HG03520 (cell line): Measurements from ENCODE around the gene TSHZ2.
A peak's percentile ranks its signal among the peaks of the same experiment; 100 is the strongest.

Source experiments
- ATAC-seq: cut with Tn5 transposase; IDR thresholded peaks from one replicate; pipeline ENCODE4 v1.9.1; 2021; ENCODE audit warnings: mild to moderate bottlenecking, moderate library complexity; ENCODE audit not compliant: unreplicated experiment

TSHZ2 gene

DNA sequence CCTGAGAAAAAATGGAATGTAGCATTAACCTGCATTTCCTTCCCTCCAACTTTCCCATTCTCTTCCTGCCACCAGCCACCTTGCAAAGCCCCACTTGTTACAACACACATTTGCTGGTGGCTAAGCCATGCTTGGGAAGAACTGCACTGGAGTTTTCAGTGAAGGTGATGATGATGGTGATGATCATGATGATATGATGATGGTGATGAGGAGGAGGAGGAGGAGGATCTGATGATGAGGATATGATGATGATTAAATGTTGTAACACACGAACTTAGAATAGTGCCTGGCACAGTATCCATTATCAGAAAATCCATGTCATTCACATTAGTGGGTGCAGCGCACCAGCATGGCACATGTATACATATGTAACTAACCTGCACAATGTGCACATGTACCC is 297.2 kb downstream of the TSHZ2 start:
- ATAC-seq = no peak

DNA sequence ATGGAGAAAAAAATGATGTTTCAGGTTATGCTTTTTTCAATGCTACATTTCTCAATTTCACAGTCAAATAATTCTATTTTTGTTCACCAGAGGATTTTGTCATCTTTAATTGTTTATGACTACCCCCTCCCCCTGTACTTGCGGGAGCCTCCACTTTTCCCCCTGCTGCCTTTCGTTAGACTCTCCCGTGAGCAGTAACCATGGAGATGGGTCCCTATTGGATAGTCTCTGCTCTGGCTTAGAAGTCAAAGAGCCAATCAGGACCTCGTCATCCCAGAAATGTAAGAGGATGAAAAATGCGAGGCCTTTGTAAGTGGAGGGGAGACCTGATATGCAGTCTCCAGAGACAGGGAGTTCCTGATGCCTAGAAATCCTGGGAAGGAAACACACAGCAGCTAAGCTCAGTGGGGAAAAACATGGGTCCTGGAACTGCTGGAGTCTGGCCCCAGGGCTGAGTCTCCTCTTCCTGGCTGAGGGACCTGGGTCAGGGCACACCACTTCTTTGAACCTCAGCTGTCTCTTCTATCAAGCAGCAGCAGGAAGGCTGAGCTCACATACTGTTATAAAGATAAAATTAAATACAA is 298.7 kb downstream of the TSHZ2 start:
- ATAC-seq = no peak

DNA sequence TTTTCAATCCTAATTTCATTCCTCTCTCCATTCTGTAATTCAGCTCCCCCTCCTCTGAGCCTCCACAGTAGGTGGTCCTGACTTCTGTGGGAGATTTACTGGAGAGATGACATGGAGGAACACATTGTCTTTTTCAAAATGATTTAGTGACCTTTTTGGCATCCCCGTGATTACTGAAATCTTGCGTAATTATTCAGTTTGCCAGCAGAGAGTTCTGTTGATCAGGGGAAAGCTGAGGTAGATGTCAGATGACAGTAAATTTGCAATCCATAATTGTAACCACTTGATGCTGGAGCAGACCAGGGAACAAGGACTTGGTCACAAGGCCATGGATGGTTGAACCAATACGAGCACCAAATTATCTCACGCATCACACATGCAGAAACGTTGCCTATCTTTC is 302.2 kb downstream of the TSHZ2 start:
- ATAC-seq = no peak

DNA sequence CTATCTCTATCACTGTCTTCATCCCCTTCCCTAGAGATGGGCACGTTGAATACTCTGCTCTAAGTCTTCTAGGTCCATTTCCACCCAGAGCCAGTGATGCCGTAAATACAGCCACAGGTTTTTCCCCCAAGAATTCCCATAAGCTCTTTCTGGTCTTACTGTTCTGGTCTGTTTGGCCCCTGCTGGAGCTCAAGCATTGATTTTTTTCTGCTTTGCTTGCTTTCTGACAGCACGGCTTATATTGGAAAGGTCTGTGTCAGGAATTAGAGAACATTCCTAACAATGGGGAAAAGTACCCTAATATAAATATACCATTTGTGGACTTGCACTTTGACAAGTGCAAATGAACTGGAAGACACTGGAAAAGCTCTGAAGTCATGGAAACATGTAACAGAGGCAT is 302.6 kb downstream of the TSHZ2 start:
- no peak for ATAC-seq

DNA sequence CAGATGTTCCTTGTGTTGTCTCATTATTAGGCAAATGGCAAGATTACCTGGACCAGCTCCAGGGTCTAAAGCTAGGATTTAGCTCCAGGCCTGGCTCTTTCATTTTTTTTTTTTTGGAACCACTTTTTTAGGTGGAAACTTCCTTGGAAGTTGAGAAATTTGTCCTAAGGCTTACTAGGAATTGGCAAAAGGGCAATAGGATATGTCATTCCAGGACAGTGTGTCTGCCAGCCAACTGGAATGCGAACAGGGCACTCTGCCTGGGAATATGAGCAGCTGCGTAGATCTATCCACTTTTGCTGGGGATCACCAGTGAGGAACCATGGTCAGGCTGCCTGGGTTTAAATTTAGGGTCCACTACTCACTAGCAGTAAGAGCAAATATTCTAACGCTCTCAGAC is 304.0 kb downstream of the TSHZ2 start:
- ATAC-seq = no peak

DNA sequence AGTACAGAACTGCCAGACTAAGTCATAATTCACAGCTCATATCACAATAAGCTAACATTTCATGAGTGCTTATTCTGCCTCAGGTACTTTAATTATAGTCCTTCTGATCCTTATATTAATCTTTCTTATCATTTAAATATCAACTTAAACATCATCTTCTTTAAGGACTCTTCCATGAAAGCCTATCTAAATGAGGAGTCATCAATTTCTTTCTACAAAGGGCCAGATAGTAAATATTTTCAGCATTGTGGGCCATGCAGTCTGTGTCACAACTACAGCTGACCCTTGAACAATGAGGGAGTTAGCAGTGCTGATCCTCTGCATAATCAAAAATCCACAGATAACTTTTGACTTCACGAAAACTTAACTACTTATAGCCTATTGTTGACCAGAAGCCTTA is 306.4 kb downstream of the TSHZ2 start:
- ATAC-seq = no peak

DNA sequence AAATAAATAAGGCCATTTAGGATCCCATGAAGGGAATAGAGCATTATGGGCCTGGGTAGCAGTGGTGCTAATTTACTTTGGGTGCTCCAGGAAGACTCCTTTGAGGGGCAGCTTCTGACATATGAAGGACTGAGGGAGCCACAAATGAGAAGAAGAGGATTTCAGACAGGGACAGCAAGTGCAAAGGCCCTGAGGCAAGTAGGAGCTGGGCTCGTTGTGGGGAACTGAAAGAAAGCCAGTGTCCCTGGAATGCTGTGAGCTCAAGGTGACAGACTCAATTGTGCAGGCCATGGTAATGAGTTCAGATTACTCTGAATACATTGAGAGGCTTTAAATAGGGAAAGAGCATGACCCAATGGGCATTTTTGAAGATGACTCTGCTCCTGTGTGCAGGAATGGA is 307.6 kb downstream of the TSHZ2 start:
- ATAC-seq = no peak

DNA sequence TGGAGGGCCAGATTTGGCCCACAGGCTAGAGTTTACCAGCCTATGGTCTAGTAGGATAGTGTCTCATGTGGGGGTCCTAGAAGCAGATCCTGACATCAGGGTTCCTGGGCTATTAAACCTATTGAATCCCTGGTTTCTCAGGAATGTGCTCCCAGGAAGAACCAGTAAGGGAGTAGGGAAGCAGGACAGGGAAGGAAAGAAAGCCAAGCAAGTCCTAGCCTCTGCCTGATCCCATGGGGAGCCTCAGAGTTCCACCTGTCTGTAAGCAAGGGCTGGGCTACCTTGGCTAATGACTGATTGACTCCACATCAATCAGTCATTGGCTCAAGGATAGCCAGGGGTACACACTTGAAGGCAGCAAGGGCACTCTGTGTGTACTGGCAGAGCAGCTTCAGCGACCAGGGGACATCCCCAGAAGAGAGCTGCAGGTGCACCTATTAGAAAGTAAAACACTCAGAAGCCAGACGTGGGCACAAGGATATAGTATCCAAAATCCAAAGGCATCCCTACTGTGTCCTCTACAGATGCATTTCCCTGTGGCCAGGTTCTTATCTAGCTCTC is 309.5 kb downstream of the TSHZ2 start:
- no peak for ATAC-seq

DNA sequence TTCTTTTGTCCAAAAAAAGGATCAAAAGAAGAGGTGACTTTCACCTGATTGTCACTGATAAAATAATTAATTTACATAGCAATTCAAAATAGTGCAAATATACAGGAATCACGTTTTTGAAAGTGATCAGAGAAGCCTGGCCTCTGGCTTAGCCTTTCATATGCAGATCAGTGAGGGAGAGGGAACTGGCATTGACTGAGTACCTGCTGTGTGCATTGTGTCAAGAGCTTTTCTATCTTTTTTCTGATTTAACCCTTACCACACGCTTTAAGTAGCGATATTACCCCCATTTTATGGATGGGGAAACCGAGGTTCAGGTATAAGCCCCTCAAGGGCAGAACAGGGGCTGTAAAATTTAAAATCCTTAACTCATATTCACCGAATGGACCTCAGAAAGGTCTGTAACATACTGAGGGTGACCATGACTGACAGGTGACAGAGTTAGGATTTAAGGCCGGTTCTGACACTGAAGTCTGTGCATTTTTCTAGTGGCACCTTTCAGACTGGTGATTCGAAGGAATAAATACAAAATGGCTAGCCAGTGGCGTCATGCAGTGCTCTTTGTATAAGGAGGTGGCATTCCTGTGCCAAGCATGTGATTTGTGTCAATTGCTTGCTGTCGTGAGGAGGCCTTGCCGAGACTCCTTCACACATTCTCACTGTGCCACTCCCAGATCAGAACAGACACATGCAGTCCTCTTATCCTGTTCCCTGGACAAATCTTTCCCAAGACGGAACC is 310.2 kb downstream of the TSHZ2 start:
- ATAC-seq = no peak

DNA sequence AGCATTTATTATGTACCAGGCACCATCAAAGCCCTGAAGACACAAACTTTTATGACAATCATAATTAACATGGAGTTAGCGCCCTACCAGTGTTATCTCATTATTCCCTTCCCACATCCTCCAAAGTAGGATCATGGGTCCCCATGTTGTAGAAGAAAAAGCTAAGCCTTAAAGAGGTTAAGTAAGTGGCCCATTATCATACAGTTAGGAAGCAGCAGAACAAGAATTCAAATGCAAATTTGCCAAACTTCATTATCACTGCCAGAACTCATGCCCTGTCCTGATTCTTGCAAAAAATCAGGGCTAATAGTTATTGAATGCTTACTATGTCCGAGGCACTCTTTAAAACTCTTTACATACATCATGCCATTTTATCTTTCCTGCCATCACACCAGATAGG is 310.9 kb downstream of the TSHZ2 start:
- no peak for ATAC-seq

DNA sequence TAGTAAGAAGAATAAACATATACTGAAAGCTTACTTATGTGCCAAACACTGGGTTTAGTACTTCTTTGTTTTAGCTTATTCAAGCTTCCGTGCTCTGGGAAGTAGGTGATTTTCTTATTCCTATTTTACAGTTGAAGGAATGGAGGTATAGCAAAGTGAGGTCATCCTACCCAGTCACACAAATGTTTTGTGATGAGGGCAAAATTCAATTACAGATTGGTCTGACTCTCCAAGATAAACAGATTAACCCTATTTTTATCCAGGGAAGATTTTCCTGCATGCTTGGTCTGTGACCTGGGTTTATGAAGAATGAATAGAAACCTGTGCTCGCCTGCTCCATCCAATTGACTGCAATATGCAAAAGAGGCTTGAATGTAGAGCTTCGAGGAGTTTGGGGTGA is 311.4 kb downstream of the TSHZ2 start:
- no peak for ATAC-seq

DNA sequence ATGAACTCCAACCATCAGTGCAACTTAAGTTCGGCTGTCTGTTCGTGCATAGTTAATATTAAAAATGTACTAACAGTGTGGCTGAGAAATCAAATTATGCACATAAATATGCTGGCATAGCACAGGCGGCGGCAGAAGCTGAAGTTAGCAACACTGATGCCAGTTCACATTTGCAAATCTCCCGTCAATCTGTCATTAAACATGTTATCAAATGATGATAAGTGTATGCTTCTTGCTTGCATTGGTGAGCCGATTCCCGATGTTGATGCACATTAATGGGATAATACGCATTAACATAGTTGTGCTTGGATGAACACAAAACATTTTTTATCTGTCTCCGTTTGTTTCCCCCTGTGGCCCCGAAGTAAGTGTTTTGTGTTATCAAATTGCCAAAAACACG is 312.1 kb downstream of the TSHZ2 start:
- no peak for ATAC-seq

DNA sequence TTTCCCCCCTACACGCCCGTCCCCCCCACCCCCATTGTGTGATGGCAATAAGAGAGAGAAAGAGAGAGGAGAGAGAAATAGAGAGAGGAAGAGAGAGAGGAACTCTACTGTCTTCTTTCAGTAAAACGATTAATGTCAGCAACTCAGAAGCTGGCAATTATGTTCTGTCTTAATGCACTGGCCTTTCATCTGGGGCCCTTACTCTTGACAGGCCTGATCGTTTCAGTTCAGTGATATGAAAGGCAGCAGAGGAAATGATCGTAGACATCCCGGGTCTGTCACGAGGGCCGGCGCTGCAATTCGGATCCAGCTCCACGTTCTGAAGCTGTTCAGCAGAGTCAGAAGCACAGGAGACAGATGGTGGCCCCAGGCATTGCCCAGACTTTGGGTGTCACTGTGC is 312.5 kb downstream of the TSHZ2 start:
- no peak for ATAC-seq

DNA sequence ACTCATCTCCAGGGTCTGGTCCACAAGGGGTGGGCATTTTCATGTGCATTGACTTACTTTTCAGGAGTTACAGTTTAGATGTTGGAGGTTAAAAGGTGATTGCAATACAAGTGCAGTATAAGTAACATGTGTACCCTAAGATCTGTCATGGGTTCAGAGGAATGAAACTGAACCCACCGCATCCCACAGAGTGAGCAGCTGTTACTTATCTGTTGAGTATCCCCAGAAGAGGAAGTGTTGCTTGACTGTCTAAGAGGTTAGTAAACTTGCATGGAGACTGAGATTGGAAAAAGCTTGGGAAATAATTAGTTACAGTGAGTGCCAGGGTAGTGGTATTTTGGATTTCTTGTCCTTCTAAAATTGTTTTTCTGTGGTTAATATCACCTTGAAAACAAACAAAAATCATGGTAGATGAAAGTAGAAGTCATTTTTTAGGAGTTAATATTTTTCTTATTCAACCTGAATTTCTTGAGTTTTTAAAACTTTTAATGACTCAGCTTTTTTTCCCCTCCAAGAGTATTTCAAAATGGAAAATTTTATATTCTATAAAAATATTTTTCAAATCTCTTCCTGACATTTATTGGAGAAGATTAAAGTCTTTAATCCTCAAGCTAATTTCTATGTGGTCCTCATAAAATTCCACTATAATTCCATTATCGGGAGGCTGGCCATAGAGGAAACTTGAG is 315.3 kb downstream of the TSHZ2 start:
- ATAC-seq = peak; percentile 67

DNA sequence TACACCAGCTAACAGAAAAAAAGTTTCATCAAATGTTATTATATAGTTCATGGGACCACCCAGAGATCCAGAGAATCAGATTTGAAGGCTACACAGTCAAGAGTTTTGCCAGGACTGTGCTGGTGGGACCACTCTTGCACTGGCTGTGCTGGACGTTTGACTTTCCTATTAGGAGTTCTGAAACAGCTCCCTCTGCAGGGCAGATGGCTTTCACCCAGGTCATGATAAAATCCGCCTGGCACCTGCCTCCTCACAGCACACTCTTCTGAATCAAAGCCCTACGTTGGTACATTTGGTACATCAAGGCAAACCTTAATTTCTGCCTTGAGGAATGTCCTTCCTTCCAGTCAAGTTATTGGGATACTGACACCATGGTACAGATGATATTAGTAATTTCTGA is 319.4 kb downstream of the TSHZ2 start:
- ATAC-seq = no peak

DNA sequence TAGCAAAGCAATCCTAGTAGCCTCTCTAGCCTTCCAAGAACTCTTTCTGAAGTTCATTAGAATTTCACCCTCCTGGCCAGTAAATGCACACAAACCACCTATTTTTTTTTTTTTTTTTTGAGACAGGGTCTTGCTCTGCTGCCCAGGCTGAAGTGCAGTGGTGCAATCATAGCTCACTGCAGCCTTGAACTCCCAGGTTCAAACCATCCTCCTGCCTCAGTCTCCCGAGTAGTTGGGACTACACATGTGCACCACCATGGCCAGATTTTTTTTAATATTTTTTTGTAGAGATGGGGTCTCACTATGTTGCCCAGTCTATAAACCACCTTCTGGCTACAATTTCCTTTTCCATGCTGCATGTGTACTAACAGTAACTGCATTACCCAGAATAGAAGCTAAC is 320.2 kb downstream of the TSHZ2 start:
- no peak for ATAC-seq

DNA sequence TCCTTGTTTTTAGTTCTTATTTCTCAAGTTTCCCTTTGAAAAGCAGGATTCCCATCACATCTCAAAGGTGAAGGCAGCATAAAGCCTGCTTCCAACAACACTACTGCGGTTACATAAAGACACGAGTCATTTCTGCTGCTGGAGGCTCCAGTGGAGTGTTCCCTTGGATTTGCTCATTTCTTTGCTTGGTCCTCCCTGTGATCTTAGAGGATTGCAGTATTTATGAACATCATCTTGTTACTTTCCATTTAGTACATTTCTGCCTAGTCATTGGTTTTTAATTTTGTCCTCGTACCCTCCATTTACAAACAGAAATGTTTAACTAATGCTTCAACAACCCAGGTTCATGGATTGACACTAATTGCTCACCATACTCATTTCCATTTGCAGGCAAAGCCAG is 322.6 kb downstream of the TSHZ2 start:
- ATAC-seq = no peak

DNA sequence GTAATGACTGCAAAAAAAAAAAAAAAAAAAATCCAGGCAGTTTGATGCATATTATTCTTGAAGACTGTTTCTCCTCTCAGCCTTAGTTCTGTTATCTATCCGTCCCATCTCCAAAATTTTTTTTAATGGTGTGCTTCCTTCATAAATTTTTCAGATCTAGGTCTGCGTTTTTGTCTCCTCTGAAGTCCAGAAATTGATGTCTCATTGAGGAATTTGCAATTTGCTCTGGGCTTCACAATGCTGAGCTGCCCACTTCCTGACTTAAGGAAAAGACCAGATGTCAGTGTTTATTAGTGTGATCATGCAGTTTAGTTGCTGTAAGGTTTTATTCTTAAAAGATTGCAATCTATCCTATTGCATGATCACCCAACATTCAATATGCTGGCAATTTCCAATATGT is 323.9 kb downstream of the TSHZ2 start:
- no peak for ATAC-seq

DNA sequence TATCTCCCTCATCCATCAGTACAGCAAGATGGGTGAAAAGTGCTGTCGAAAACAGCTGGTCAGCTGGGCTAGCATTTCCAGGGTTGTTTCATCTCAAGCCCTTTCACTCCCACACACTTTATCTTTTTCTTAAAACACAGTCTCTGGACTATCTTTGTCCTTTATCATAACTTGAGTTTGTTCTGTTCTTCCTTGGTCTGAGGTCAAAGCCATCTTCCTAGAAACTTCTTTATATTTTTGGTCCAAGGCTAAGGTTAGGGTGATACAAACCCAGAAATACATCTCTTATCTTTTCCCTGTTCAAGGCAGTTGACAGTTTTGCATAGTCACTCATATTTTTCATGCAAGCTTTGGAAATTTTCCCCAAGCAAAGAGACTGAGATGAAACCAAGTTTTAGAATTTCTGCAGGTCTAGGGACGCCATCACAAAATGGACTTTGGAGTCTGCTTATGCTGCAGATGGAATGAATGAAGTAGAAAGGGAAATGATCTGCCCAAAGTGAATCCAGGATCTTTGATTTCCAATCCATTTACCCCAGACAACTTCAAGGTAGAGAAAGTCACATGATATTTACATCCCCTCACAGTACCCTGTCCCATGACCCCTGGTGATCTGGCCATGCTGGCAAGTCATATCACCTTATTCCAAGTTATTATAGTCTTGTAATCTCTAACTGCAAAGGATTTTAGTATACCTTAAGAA is 324.4 kb downstream of the TSHZ2 start:
- ATAC-seq = no peak

DNA sequence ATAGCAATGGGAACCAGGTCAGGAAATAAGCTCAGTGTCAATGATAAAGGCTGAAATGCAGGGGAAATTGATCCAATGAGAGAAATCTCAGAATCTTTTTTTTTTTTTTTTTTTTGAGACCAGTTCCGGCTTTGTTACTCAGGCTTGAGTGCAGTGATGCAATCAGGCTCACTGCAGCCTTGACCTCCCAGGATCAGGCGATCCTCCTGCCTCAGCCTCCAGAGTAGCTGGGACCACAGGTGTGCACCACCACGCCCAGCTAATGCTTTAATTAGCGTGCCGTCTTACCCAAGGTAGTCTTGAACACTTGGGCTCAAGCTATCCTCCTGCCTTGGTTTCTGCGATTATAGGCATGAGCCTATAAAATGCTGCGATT is 325.0 kb downstream of the TSHZ2 start:
- no peak for ATAC-seq

DNA sequence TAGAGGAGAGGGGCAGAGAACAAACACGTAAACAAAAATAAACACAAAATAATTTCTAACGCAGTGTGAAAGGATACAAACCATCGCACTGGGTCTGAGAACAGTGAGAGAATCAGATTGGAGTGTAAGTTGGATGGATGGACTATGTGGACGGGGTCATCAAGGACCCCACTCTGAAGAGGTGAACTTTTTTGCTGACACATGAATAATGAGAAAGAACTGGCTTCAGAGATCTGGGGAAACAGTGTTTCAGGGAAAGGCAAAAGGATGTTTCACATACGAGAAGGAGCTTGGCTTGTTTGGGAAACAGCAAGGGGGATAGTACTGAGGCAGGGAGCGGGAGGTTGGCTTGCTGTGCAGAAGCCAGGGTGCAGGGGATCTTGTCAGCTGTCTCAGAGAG is 326.1 kb downstream of the TSHZ2 start:
- no peak for ATAC-seq

DNA sequence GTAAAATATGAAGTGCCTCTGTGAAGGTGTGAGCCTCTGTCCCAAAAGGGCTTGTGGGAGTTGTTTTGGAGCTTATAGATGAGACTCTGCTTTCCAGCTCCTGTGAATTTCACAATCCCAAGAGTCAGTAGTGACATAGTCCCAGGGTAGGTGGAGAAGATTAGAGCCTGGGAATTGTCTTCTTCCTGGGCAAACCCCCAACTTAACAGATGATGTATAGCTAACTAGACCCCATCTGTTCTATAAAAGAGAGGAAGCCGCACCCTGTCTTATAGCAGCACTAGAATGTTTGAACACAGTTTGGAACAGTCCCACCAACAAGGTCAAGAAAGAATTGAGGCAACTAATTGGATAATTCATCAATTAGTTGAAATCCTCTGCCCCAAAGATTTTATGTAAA is 326.8 kb downstream of the TSHZ2 start:
- no peak for ATAC-seq
